ENCODE data around the gene MGLL.

The MGLL gene

DNA sequence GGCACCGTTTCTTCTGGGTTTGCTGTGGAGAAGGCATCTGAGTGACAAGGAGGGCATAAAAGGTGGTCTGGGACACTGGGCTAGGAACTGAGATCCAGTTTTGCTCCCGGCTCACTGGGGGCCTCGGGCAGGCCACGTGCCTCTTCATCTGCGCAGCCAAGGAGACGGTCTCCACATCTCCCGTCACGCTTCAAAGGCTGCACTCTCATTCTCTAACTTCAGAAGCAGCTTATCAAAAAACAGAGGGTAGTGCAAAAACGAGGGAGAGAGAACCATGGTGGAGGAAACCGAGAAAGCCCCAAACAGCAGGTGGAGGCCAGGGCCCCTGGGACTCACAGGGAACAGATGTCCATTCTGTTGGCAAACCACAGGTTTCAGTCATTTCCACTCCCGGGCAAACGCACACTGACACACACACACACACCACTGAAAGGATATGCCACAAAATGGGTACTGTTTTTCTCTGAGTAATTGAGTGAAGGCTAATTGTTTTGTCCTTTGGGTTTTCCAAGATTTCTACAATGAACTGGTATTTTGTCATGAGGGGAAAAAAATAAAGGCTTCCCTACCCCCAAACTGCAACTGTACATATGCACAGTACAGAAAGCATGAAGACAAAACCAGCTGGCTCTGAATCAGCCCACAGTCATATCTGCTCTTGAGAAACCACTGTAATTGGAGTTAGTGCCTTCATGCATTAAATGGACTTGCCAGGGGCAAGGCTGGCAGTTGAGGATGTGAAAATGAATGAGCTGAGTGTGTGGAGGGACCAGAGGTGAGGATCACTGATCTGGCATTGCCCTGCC lies 71.9 kb downstream of the MGLL start:
- Histone ChIP-seq H3K27me3 (no peaks in the 10 kb centered on the region), H3K4me3 (ENCODE audit: low read depth in 1 of 2, low read length in 1 of 2) (no peak overlapping the region), H3K27ac (no peak overlapping the region), H3K9me3 (no peaks in the 10 kb centered on the region), H3K4me1 (ENCODE audit: control insufficient read depth in 1 of 2, insufficient read depth in 1 of 2, low read depth in 1 of 2, low read length in 1 of 2) (peaks cover 5 to 24% of the 10 kb centered on the region in 2 experiments), H3K36me3 (no peaks in the 10 kb centered on the region)
- TF ChIP-seq, protein P1, sequence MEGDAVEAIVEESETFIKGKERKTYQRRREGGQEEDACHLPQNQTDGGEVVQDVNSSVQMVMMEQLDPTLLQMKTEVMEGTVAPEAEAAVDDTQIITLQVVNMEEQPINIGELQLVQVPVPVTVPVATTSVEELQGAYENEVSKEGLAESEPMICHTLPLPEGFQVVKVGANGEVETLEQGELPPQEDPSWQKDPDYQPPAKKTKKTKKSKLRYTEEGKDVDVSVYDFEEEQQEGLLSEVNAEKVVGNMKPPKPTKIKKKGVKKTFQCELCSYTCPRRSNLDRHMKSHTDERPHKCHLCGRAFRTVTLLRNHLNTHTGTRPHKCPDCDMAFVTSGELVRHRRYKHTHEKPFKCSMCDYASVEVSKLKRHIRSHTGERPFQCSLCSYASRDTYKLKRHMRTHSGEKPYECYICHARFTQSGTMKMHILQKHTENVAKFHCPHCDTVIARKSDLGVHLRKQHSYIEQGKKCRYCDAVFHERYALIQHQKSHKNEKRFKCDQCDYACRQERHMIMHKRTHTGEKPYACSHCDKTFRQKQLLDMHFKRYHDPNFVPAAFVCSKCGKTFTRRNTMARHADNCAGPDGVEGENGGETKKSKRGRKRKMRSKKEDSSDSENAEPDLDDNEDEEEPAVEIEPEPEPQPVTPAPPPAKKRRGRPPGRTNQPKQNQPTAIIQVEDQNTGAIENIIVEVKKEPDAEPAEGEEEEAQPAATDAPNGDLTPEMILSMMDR (IDR thresholded peaks at IDR 0.05): no peak

DNA sequence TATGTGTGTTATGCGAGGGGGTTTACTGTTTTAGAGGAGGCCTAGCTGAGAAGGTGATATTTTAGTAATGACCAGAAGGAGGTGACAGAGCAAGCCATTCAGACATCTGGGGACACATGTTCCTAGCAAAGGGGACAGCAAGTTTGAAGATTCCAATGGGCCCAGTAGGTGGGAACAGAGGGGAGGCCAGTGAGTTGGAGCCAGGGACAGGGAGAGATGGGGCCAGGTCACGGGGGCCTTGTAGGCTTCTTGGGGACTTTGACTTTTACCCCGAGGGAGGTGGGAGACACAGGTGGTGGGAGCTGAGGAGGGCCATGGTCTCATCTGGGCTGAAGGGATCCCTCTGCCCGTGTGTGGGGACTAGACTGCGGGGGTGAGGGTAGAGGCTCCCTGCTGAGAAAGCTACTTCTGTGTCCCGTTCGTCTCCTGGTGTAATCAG lies 72.5 kb downstream of the MGLL start:
- no peak overlapping the region for H3K27ac ChIP-seq

DNA sequence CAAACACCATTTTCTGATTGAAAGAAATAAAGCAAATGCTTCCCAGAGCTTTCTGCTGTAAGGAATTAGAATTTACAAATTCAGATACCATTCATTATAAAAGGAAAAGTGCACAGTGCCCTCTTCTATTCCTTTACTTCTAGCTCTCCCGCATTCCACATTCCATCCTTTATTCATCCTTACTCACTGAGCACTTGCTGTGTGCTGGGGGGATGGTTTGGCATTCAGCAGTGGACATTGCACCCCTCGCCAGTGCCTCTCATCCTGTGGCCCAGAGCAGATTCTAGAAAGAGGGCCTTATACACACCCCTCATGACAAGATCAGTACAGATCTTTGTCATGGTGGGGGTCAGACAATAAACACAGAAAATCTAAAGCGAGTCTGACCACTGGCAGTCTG lies 73.0 kb downstream of the MGLL start:
- Histone ChIP-seq H3K9me3 (no peaks in the 10 kb centered on the region), H3K4me1 (ENCODE audit: control insufficient read depth in 1 of 2, insufficient read depth in 1 of 2, low read depth in 1 of 2, low read length in 1 of 2) (peaks cover 5 to 15% of the 10 kb centered on the region in 2 experiments), H3K27ac (no peak overlapping the region), H3K36me3 (peaks cover 5% of the 10 kb centered on the region), H3K4me3 (ENCODE audit: low read depth in 1 of 2, low read length in 1 of 2) (no peak overlapping the region), H3K27me3 (no peaks in the 10 kb centered on the region)
- TF ChIP-seq, protein P1 (IDR thresholded peaks at IDR 0.05): no peak

More for the DNA sequence above, 72.5 kb downstream of the MGLL start:
- TF ChIP-seq, protein P1 (IDR thresholded peaks at IDR 0.05): no peak
- Histone ChIP-seq H3K36me3 (peaks cover 4% of the 10 kb centered on the region), H3K4me1 (ENCODE audit: control insufficient read depth in 1 of 2, insufficient read depth in 1 of 2, low read depth in 1 of 2, low read length in 1 of 2) (peaks cover 5 to 18% of the 10 kb centered on the region in 2 experiments), H3K9me3 (no peaks in the 10 kb centered on the region), H3K4me3 (ENCODE audit: low read depth in 1 of 2, low read length in 1 of 2) (no peak overlapping the region), H3K27me3 (no peaks in the 10 kb centered on the region)

DNA sequence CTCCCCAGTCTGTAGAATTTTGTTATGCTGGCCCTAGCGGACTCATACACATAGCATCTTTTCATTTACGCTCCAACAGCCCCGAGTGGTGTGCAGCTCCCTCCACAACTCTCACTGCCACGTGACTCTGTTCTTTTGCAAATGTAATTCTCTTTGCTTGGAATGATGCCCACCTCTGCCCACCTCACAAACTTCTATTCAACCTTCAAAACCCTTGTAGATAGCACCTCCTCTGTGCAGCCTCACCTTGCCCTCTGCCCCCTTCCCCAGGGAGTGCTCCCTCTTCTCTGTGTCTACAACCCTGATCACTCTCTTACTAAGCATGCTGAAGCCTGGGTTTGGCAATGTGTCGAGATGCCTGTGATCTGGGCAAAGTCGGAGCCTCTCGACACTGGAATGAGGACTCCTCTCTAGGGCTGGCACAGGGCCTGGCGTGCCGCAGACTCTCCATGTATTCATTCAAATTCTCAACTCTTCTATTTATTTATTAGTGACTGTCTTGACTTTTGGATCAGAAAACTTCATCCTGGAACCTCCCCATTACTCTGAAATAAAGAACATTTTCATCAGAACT lies 73.5 kb downstream of the MGLL start:
- H3K27ac ChIP-seq: no peak overlapping the region
- H3K36me3 ChIP-seq: peaks cover 5% of the 10 kb centered on the region
- no peaks in the 10 kb centered on the region for H3K9me3 ChIP-seq
- no peaks in the 10 kb centered on the region for H3K27me3 ChIP-seq
- peaks cover 5 to 15% of the 10 kb centered on the region in 2 experiments for H3K4me1 ChIP-seq (ENCODE audit: control insufficient read depth in 1 of 2, insufficient read depth in 1 of 2, low read depth in 1 of 2, low read length in 1 of 2)
- H3K4me3 ChIP-seq (ENCODE audit: low read depth in 1 of 2, low read length in 1 of 2): no peak overlapping the region
- TF ChIP-seq, protein P1 (IDR thresholded peaks at IDR 0.05): no peak

DNA sequence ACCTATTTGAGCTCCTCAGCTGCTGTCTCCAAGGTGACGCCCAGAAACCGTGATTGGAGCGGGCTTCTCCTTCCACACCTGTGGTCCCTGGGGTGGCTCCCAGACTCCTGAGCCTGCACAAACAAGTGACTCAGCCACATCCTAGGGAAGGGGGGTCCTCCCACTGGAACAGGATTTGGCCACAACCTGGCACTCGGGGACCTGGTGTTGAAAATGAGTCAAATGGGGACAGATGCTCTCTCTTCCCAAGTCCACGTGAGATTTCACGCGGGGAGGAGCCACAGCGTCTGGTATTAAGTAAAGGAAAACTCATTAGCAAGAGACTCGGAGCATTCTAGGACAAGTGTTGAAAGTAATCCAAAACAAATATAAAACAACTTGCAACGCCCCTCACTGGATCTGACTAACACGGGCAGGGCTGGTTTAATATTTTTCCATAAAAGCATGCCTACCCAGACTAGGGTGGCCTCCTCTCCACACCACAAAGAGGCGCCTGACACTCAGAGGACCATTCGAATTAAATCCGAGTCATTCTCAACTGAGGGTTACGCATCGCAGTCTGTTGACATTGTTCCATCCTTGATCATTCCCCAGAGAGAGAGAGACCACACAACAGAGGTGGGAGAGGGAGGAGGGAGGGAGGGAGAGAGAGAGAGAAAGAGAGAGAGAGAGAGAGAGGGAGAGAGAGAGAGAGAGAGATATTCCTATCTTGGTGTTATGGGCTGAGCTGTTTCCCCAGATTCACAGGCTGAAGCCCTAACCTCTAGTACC lies 74.4 kb downstream of the MGLL start:
- TF ChIP-seq, protein P1 (IDR thresholded peaks at IDR 0.05): no peak
- H3K36me3 ChIP-seq: peaks cover 5% of the 10 kb centered on the region
- no peak overlapping the region for H3K4me3 ChIP-seq (ENCODE audit: low read depth in 1 of 2, low read length in 1 of 2)
- no peaks in the 10 kb centered on the region for H3K9me3 ChIP-seq
- no peaks in the 10 kb centered on the region for H3K27me3 ChIP-seq
- H3K27ac ChIP-seq: no peak overlapping the region
- peaks cover 5 to 15% of the 10 kb centered on the region in 2 experiments for H3K4me1 ChIP-seq (ENCODE audit: control insufficient read depth in 1 of 2, insufficient read depth in 1 of 2, low read depth in 1 of 2, low read length in 1 of 2)
